ENCODE results near the gene SYNGR3.
"Not testable (repeated sequence)": the region's sequence is repeated elsewhere in the genome, so short reads cannot be mapped to it uniquely, and the experiment has no call there.

SYNGR3 gene

GRCh38 chr16:1950047-1950446 is 39.7 kb upstream of the SYNGR3 start:
- no peak for DNase-seq (ENCODE audit: low read depth)
- no peak for TF ChIP-seq CTCF (conservative IDR thresholded peaks at IDR 0.05; ENCODE audit: control insufficient read depth, insufficient read depth, low read depth, low read length)
- no peak overlapping the region for H3K4me3 ChIP-seq (ENCODE audit: control insufficient read depth, low read depth, low read length)

GRCh38 chr16:1950559-1950958 is 39.2 kb upstream of the SYNGR3 start:
- no peak overlapping the region for H3K4me3 ChIP-seq (ENCODE audit: control insufficient read depth, low read depth, low read length)
- no peak for DNase-seq (ENCODE audit: low read depth)
- TF ChIP-seq CTCF (conservative IDR thresholded peaks at IDR 0.05; ENCODE audit: control insufficient read depth, insufficient read depth, low read depth, low read length), result no peak

GRCh38 chr16:1953734-1954133 is 36.0 kb upstream of the SYNGR3 start:
- TF ChIP-seq CTCF (conservative IDR thresholded peaks at IDR 0.05; ENCODE audit: control insufficient read depth, insufficient read depth, low read depth, low read length), result no peak
- H3K4me3 ChIP-seq (ENCODE audit: control insufficient read depth, low read depth, low read length), result no peak overlapping the region
- DNase-seq (ENCODE audit: low read depth), result no peak

GRCh38 chr16:1957434-1958142 is 32.2 kb upstream of the SYNGR3 start:
- not testable (repeated sequence) for H3K4me3 ChIP-seq (ENCODE audit: control insufficient read depth, low read depth, low read length); DNase-seq (ENCODE audit: low read depth)

GRCh38 chr16:1958143-1958491 is 31.7 kb upstream of the SYNGR3 start:
- H3K4me3 ChIP-seq (ENCODE audit: control insufficient read depth, low read depth, low read length); DNase-seq (ENCODE audit: low read depth): not testable (repeated sequence)

GRCh38 chr16:1958715-1959268 is 31.0 kb upstream of the SYNGR3 start:
- no peak for TF ChIP-seq CTCF (conservative IDR thresholded peaks at IDR 0.05; ENCODE audit: control insufficient read depth, insufficient read depth, low read depth, low read length)
- DNase-seq (ENCODE audit: low read depth), result no peak
- H3K4me3 ChIP-seq (ENCODE audit: control insufficient read depth, low read depth, low read length), result peak overlapping the region; percentile 27

GRCh38 chr16:1959269-1960039 is 30.3 kb upstream of the SYNGR3 start, which contains the start of gene NDUFB10:
NDUFB10 (plus strand) TSS chr16:1959538; CDS start chr16:1959625, 87 bp downstream.
- peak; percentile 91 for DNase-seq (ENCODE audit: low read depth)
- peak within 1 kb of the TSS; percentile 79 for H3K4me3 ChIP-seq (ENCODE audit: control insufficient read depth, low read depth, low read length)
- no peak for TF ChIP-seq CTCF (conservative IDR thresholded peaks at IDR 0.05; ENCODE audit: control insufficient read depth, insufficient read depth, low read depth, low read length)

All from fibroblast of mammary gland (primary cell).